SJCRH30 (cell line): Measurements from ENCODE around the gene HOXA7. TPM values are rescaled to one million over a fixed set of nuclear protein-coding genes. Genes with fewer than 3 reads are reported as not detected.

Experiments
- DNase-seq, 2 experiments: peaks; one replicate each; pipeline ENCODE4 v3.0.0-alpha.2; 2015 to 2020
- H3K27ac ChIP-seq: fragments of 250-450 bp; sonication (Bioruptor Pico); 2 replicates; pipeline ENCODE4 v1.5.1; 2020; ENCODE audit warnings: mild to moderate bottlenecking, moderate library complexity
- H3K27me3 ChIP-seq: fragments of 250-450 bp; sonication (Bioruptor Pico); 2 replicates; pipeline ENCODE4 v1.5.1; 2020; ENCODE audit warnings: mild to moderate bottlenecking, moderate library complexity
- H3K36me3 ChIP-seq: fragments of 250-450 bp; sonication (Bioruptor Pico); 2 replicates; pipeline ENCODE4 v1.5.1; 2020; ENCODE audit warnings: mild to moderate bottlenecking, moderate library complexity
- H3K4me1 ChIP-seq: fragments of 250-450 bp; sonication (Bioruptor Pico); 2 replicates; pipeline ENCODE4 v1.5.1; 2020; ENCODE audit warnings: mild to moderate bottlenecking, moderate library complexity
- H3K4me3 ChIP-seq: fragments of 250-450 bp; sonication (Bioruptor Pico); 2 replicates; pipeline ENCODE4 v1.5.1; 2020; ENCODE audit warnings: mild to moderate bottlenecking, moderate library complexity
- H3K9me3 ChIP-seq: fragments of 250-450 bp; sonication (Bioruptor Pico); replicated peaks from 2 replicates; pipeline ENCODE4 v1.5.1; 2020; ENCODE audit warnings: mild to moderate bottlenecking, moderate library complexity
- total RNA-seq: library from RNA; depleted of rRNA; stranded (reverse); fragments of >200 nt; shearing (Covaris generic); gene quantifications from 2 replicates; pipeline ENCODE4 v1.2.3, GENCODE V29; 2014

The HOXA7 gene
- total RNA-seq, 1 experiment from 2014 or later: 40.4 TPM

DNA sequence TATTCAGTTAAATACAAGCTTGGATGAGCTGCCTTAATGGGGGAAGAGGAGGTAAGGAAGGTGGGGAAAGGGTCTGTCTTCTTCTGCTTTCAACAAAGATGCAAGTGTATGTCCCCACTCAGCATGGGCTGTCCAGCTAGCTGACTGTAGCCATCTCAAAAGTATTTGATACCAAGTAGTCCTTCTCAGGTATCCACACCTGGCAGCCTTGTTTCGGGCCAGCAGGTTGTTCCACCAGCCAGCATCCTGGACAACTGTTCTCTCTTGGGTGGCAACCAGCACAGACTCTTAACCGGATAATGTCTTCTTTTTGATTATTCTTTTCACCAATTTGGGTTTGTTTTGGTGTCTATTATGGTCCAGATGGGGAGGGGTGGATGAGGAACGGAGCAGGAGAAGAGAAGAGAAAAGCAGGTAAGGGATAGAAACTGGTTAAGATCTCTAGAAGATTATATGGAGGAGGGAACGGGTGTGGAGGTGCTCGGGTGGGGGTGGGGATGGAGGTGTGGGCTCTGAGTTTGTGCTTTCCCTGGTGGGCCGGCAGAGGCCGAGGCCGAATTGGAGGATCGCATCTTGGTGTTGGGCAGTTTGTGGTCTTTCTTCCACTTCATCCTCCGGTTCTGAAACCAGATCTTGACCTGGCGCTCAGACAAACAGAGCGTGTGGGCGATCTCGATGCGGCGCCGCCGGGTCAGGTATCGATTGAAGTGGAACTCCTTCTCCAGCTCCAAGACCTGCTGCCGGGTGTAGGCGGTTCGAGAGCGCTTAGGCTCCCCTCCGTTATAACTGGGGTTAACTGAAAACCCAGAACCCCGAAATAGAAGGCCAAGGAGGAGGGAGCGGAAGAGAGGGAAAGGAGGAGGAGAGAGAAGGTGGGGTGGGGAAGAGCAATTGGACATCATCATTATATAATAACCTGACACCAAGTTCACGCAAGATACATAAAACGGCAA, 27.4 kb downstream of the HOXA7 start:
- Histone ChIP-seq H3K27me3 (no peaks in the 10 kb centered on the region), H3K4me1 (peaks cover 19% of the 10 kb centered on the region), H3K9me3 (no peaks in the 10 kb centered on the region), H3K36me3 (no peaks in the 10 kb centered on the region), H3K27ac (peak overlapping the region; percentile 44; the same call in 1 of the 2 replicates), H3K4me3 (peak overlapping the region; percentile 71)
- DNase-seq: no peak

GRCh38 chr7:27128034-27128433, 28.4 kb downstream of the HOXA7 start:
- DNase-seq: peak; percentile 64 to 87
- H3K36me3 ChIP-seq: no peaks in the 10 kb centered on the region
- H3K27me3 ChIP-seq: no peaks in the 10 kb centered on the region
- peaks cover 17% of the 10 kb centered on the region for H3K4me1 ChIP-seq
- H3K27ac ChIP-seq: peak overlapping the region; percentile 15; the same call in 1 of the 2 replicates
- H3K9me3 ChIP-seq: no peaks in the 10 kb centered on the region
- no peak overlapping the region for H3K4me3 ChIP-seq

DNA sequence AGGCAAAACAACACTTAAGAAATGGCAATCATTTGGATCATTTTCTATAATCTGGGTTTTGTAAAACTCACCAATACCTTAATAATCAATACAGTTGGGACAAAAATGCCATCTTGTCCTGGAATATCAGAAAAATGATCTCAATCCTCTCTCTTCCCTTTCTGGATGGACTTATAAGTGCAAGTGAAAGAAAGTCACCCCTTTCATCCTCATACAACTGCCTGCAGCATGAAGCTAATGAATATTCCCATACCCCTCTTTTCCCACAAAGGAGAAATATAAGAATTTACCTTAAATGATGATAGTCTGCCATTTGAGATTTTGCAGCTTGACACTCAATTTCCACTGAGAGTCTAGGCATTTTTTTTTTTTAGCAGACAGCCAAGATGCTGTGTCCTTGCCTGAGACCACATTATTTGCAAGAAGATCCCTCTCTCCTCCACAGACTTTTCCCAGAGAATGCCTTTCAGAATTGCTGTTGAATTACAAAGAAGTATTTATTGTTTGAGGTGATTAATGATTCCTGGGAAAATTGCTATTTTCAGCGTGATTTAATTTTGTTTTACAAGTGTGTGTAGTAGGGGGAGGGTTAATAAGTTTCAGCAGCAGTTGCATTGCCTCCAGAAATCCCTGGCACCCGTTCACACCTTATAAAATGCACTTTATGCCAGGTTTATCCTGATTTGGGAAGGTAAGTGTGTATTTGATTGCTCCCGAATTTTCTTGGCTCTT, 29.7 kb downstream of the HOXA7 start:
- no peaks in the 10 kb centered on the region for H3K9me3 ChIP-seq
- H3K27me3 ChIP-seq: no peaks in the 10 kb centered on the region

DNA sequence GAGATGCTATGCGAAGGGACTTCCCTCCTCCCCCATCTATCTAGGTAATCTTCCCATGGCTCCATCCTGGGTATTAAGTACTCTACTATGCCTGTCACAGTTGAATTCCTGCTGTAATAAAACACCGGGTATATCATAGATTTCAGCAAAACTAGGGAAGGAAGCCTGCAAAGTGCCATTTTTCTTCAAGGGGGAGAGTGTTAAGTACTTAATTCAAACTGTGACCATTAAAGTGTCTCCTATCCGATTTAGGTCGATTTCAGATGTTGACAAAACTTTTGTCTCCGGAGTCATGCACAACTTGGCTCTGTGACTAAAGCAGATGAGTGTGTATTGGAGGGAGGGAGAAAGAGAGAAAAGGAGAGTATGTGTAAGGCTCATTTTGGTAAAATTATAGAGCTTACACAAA, 30.5 kb downstream of the HOXA7 start:
- Histone ChIP-seq H3K36me3 (no peaks in the 10 kb centered on the region), H3K4me1 (peaks cover 16% of the 10 kb centered on the region), H3K27ac (no peak overlapping the region), H3K4me3 (no peak overlapping the region), H3K27me3 (no peaks in the 10 kb centered on the region), H3K9me3 (no peaks in the 10 kb centered on the region)
- no peak for DNase-seq

More for the DNA sequence above, 29.7 kb downstream of the HOXA7 start:
- DNase-seq: no peak
- no peaks in the 10 kb centered on the region for H3K36me3 ChIP-seq
- peaks cover 16% of the 10 kb centered on the region for H3K4me1 ChIP-seq
- H3K27ac ChIP-seq: no peak overlapping the region
- no peak overlapping the region for H3K4me3 ChIP-seq

DNA sequence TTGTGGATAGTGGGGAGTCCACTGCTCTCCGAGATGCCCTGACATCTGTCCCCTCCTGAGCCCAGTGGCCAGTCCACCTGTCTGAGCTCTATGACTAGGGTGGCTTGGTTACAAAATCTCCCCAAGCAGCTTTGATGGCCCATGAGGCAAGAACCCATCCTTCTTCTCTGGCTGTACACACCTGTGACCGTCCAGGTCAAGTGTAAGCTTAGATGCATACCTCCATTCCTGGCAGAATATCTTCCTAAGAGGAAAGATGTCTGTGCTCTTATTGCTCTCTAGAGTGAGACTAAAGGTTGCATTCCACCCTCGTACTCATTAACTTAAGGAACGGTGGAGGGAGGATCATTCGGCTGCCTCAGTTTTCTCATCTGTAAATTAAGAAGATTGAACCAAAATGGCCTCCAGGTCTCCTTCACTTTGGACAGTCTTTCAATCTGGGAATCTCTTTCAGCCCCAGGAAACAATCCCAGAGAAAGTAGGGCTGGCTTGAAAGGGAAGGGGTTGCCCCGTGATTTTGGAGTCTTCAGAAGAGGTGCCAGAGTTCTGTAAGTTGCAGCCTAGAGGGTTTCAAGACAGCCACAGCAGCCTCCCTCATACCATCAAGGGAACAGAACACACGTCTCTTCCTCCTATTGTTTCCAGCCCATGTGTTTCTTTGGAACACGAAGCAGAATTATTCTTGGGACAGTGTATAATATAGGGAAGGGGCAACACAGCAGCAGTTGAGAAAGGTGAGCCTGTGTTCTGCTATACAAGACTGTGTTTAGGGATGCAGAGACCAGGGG, 31.4 kb downstream of the HOXA7 start:
- H3K27me3 ChIP-seq: no peaks in the 10 kb centered on the region
- DNase-seq: no peak

GRCh38 chr7:27124096-27124901, 32.2 kb downstream of the HOXA7 start:
- Histone ChIP-seq H3K36me3 (no peaks in the 10 kb centered on the region), H3K4me3 (no peak overlapping the region), H3K27ac (no peak overlapping the region), H3K9me3 (no peaks in the 10 kb centered on the region), H3K4me1 (peaks cover 16% of the 10 kb centered on the region), H3K27me3 (no peaks in the 10 kb centered on the region)
- DNase-seq: no peak

More for the DNA sequence above, 31.4 kb downstream of the HOXA7 start:
- peaks cover 16% of the 10 kb centered on the region for H3K4me1 ChIP-seq
- H3K27ac ChIP-seq: no peak overlapping the region
- no peaks in the 10 kb centered on the region for H3K36me3 ChIP-seq
- no peak overlapping the region for H3K4me3 ChIP-seq
- no peaks in the 10 kb centered on the region for H3K9me3 ChIP-seq

- Histone ChIP-seq H3K9me3 (no peaks in the 10 kb centered on the region), H3K4me1 (peaks cover 13% of the 10 kb centered on the region), H3K27me3 (no peaks in the 10 kb centered on the region), H3K4me3 (no peak overlapping the region), H3K27ac (peak overlapping the region; percentile 6; the same call in 1 of the 2 replicates), H3K36me3 (no peaks in the 10 kb centered on the region)
- DNase-seq: no peak
Measured at GRCh38 chr7:27123477-27124053, 32.9 kb downstream of the HOXA7 start.

GRCh38 chr7:27123007-27123476, 33.4 kb downstream of the HOXA7 start:
- Histone ChIP-seq H3K27me3 (no peaks in the 10 kb centered on the region), H3K4me1 (peaks cover 8% of the 10 kb centered on the region), H3K27ac (peak overlapping the region; percentile 6; the same call in 1 of the 2 replicates), H3K9me3 (no peaks in the 10 kb centered on the region), H3K36me3 (no peaks in the 10 kb centered on the region), H3K4me3 (no peak overlapping the region)
- peak; percentile 54 to 77 for DNase-seq

GRCh38 chr7:27122077-27122910, 34.2 kb downstream of the HOXA7 start:
- Histone ChIP-seq H3K4me1 (0 out of 2 replicates have a peak, but pooled peaks cover under 1% of the 10 kb centered on the region), H3K27ac (peak overlapping the region; percentile 6; the same call in 1 of the 2 replicates), H3K4me3 (no peak overlapping the region), H3K27me3 (no peaks in the 10 kb centered on the region), H3K36me3 (no peaks in the 10 kb centered on the region), H3K9me3 (no peaks in the 10 kb centered on the region)
- no peak for DNase-seq

- no peak for DNase-seq
- Histone ChIP-seq H3K27ac (no peak overlapping the region), H3K9me3 (no peaks in the 10 kb centered on the region), H3K4me1 (no peaks in the 10 kb centered on the region), H3K36me3 (no peaks in the 10 kb centered on the region), H3K4me3 (no peak overlapping the region), H3K27me3 (no peaks in the 10 kb centered on the region)
Measured at GRCh38 chr7:27121684-27122076, 34.8 kb downstream of the HOXA7 start.

DNA sequence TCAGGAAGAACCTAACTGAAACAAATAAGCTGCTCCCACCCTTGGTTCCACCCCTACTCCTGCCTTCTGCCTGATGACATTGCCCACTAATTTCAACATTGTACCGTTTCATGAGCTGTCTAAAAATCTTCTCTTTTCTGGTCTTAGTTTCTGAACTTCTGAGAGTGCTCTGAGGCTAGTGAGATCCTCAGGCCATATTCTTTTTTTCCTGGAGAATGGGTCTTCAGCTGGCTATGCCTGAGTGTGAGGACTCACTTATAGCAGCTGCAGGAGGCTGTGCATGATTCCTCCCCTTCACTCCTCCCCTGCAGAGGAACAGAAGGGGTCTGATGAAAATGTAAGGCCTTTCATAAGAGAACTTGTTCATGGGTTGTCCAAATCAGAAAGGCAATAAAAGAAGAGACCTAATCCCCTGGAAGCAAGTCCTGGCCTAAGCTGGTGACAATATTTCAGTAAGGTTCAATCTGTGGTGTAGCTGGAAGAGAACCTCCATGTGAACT, 37.0 kb downstream of the HOXA7 start:
- H3K4me3 ChIP-seq: no peak overlapping the region
- H3K36me3 ChIP-seq: no peaks in the 10 kb centered on the region
- H3K4me1 ChIP-seq: no peaks in the 10 kb centered on the region
- H3K27ac ChIP-seq: no peak overlapping the region
- no peak for DNase-seq
- H3K27me3 ChIP-seq: no peaks in the 10 kb centered on the region
- no peaks in the 10 kb centered on the region for H3K9me3 ChIP-seq

- no peaks in the 10 kb centered on the region for H3K27me3 ChIP-seq
- no peaks in the 10 kb centered on the region for H3K4me1 ChIP-seq
- no peak overlapping the region for H3K27ac ChIP-seq
Measured at GRCh38 chr7:27118580-27118979, 37.9 kb downstream of the HOXA7 start.

More at GRCh38 chr7:27118580-27118979, 37.9 kb downstream of the HOXA7 start:
- DNase-seq: no peak
- H3K4me3 ChIP-seq: no peak overlapping the region
- H3K9me3 ChIP-seq: no peaks in the 10 kb centered on the region
- H3K36me3 ChIP-seq: no peaks in the 10 kb centered on the region
